AG04450 (cell line): ENCODE data around the gene MYO15A. TPM values are rescaled to one million over a fixed set of nuclear protein-coding genes. Genes with fewer than 3 reads are reported as not detected.

Experiments
- CTCF ChIA-PET: fragments of 300-600, 350-600 bp; formaldehyde crosslinking; extraction: SDS; loops from one replicate; lab custom pipeline; 2022; ENCODE audit warnings: antibody characterized with exemption, inconsistent platforms; lab: Charles Lee
- POLR2A ChIA-PET: fragments of 350-600 bp; formaldehyde crosslinking; extraction: SDS; loops from one replicate; lab custom pipeline; 2021; ENCODE audit warnings: antibody characterized with exemption, inconsistent platforms; lab: Yijun Ruan, JAX
- DNase-seq: peaks from one replicate; pipeline ENCODE4 v3.0.0-alpha.2; 2011; ENCODE audit warnings: low read depth, low spot score
- H3K27ac ChIP-seq: one replicate; pipeline ENCODE4 v1.5.1; 2012; ENCODE audit warnings: low read depth, low read length, control low read depth
- H3K27me3 ChIP-seq: one replicate; pipeline ENCODE4 v1.6.0; 2012; ENCODE audit warnings: low read length; ENCODE audit not compliant: control insufficient read depth, insufficient read depth
- H3K4me3 ChIP-seq: 2 replicates; pipeline ENCODE4 v1.5.1; 2011; ENCODE audit warnings: mild to moderate bottlenecking, low read depth, low read length, control low read depth
- H3K9me3 ChIP-seq: 2 replicates; pipeline ENCODE4 v1.5.1; 2012; ENCODE audit warnings: low read length; ENCODE audit not compliant: control insufficient read depth, insufficient read depth
- CTCF ChIP-seq: IDR thresholded peaks from 2 replicates; pipeline ENCODE4 v1.5.1; 2011; ENCODE audit warnings: low read depth, low read length, control low read depth, inconsistent platforms
- polyA plus RNA-seq: library from polyadenylated mRNA; depleted of rRNA; stranded (reverse); fragments of >200 nt; gene quantifications from 2 replicates; pipeline ENCODE4 v1.2.3, GENCODE V29; 2011

Gene MYO15A
- polyA plus RNA-seq, 1 experiment = 0.19 TPM

GRCh38 chr17:18102640-18103039, 5.9 kb upstream of the MYO15A start:
- no peak for DNase-seq
- Histone ChIP-seq H3K9me3 (no peaks in the 10 kb centered on the region; the same call in 1 of the 2 replicates), H3K4me3 (no peak overlapping the region), H3K27me3 (no peaks in the 10 kb centered on the region), H3K27ac (no peak overlapping the region)
- no peak for TF ChIP-seq CTCF
- ChIA-PET CTCF (interaction anchor here (0.7 to 0.8 kb wide), 2 partner anchors 8 to 37 kb away, joined by 3 to 4 read pairs; no protein-coding TSS in a partner anchor), POLR2A (no interaction called here)

- no peaks in the 10 kb centered on the region; the same call in 1 of the 2 replicates for H3K9me3 ChIP-seq
- H3K4me3 ChIP-seq = no peak overlapping the region
- no peak for TF ChIP-seq CTCF
- H3K27ac ChIP-seq = no peak overlapping the region
- CTCF ChIA-PET = no interaction called here
- no peak for DNase-seq
- no peaks in the 10 kb centered on the region for H3K27me3 ChIP-seq
- POLR2A ChIA-PET = interaction anchor here (0.6 kb wide), 1 partner anchor 12 kb away, joined by 4 read pairs; no protein-coding TSS in a partner anchor
These were observed 3.5 kb upstream of the MYO15A start for GRCh38 chr17:18105027-18105426.

GRCh38 chr17:18105595-18105994, 3.0 kb upstream of the MYO15A start:
- H3K27me3 ChIP-seq = no peaks in the 10 kb centered on the region
- H3K27ac ChIP-seq = no peak overlapping the region
- POLR2A ChIA-PET = no interaction called here
- TF ChIP-seq CTCF = no peak
- no peak overlapping the region for H3K4me3 ChIP-seq
- no peak for DNase-seq
- H3K9me3 ChIP-seq = no peaks in the 10 kb centered on the region; the same call in 1 of the 2 replicates
- CTCF ChIA-PET = no interaction called here

- Histone ChIP-seq H3K4me3 (no peak overlapping the region), H3K9me3 (no peaks in the 10 kb centered on the region; the same call in 1 of the 2 replicates), H3K27ac (no peak overlapping the region), H3K27me3 (no peaks in the 10 kb centered on the region)
- ChIA-PET POLR2A (no interaction called here), CTCF (no interaction called here)
- DNase-seq = no peak
- no peak for TF ChIP-seq CTCF
These were observed 2.3 kb upstream of the MYO15A start for GRCh38 chr17:18106211-18106610.

- H3K4me3 ChIP-seq = no peak overlapping the region
- CTCF ChIA-PET = no interaction called here
- TF ChIP-seq CTCF = no peak
These were observed 1.3 kb upstream of the MYO15A start for GRCh38 chr17:18107061-18107790.

More at GRCh38 chr17:18107061-18107790, 1.3 kb upstream of the MYO15A start:
- DNase-seq = no peak
- POLR2A ChIA-PET = no interaction called here
- no peaks in the 10 kb centered on the region for H3K27me3 ChIP-seq
- no peaks in the 10 kb centered on the region for H3K9me3 ChIP-seq
- H3K27ac ChIP-seq = no peak overlapping the region
